GM19043 (cell line): ENCODE measurements around the gene NUDC.

Source experiments
- ATAC-seq: cut with Tn5 transposase; IDR thresholded peaks from one replicate; pipeline ENCODE4 v1.9.1; 2021; ENCODE audit warnings: low read depth; ENCODE audit not compliant: unreplicated experiment

Gene NUDC

DNA sequence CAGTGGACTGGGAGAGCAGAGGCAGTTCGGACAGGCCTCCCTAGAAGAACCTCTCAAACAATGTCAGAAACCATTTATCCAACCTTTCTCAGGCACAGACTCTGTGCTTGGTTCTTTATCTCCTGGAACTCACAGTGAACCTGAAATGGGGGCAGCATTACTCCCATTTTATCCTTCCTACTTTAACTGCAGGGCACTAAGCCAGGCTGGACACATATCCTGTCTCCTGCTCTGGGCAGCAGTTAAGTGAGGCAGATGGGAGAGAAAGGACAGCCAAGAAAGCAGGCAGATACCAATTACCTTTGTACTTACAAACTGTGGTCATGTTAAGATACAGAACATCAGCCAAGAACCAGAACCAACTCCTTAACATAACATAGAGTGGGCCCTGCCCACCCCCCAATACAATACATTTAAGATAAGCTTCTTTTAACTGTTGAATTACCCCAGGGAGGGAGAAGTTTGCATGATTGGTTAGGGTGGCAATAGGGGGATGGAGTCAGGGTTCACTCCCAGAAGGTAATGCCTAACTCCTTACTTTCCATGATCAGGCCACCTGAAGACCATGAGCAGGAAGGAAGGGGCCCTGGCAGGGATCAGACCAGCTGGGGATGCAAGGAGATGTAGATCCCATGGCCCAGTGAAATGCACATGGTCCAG is 27.9 kb downstream of the NUDC start:
- no peak for ATAC-seq

DNA sequence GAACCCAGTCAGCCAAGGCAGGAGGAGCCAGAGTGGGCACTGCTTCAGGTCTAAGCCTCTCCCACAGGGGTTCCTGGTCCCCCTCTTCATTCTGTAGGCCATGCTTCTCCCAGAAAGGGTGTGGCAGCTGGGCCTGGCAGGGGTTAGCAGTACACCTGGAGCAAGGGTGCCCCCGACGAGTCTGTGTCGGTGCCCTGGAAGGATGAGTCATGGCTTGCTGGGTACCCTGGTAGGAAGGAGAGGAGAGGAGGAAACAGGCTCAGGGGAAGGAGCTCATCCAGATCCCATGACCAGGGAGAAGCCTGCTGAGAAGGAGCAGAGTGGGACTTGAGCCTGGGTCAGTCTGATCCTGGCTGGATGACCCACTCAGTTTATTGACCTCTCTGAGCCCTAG is 28.4 kb downstream of the NUDC start:
- no peak for ATAC-seq

DNA sequence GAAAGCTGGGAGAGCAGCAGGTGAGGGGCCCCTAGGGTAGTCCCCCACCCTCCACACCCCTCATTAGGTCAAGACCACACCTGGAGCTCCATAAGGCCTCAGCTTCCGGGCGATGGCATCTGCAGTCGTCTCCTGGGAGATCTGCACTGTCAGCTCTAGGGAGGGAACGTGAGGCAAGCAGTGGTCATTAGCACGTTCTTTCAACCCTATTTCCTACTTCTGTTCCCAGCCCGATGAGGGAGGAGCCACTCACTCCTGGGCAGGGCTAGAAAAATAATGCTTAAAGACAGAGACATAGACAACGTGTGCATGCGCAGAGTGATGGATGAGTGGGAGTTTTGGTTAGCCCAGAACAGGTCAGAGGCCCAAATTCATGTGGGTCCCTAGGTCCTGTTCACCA is 29.1 kb downstream of the NUDC start:
- ATAC-seq = no peak

DNA sequence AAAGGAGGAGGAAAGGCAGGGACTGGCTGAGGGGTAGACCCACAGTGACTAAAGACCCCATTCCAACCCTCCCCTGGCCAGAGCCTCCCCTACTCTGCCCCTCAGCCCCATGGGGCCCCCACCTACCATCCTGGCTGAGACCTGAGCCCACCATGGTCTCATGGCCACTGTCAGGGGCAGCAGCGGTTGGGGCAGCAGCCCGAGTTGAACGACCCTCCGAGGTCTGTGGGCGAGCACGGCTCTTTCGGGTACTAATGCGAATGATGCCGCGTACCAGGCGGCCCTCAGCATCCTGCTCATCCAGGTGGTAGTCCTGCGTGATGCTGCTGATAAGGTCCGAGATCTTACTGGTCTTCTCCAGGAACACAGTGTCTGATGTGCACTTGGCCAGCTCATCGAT is 29.7 kb downstream of the NUDC start:
- ATAC-seq = no peak

DNA sequence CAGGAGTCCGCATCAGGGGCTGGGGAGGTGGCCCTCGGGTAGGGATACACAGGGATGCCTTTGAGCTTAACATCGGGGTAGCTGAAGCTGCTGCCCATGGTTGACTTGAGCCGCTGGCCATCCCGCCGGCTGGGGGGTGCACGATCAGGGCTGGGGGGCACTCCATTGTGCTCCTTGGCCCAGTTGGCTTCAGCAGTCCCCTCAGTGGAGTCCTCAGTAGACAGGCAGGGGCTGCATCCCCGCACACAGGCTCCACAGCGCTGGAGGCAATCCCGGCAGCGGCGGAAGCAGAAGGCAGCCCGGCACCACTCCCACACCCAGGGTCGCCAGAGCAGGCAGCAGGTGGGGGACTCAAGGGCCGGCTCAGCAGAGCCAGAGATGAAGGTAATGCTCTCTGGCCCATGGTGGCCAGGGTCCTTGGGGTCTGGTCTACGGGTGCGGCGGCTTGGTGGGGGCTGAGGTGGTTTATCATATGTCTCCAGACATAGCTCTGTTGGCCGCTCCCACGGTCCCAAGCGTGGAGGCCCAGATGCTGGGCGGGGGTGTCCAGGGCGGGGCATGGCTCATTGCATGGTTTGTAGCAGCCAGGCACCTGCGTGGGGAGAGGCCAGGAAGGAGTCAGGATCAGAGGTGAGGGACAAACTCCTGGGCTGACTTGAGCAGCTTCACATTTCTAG is 30.4 kb downstream of the NUDC start:
- no peak for ATAC-seq

DNA sequence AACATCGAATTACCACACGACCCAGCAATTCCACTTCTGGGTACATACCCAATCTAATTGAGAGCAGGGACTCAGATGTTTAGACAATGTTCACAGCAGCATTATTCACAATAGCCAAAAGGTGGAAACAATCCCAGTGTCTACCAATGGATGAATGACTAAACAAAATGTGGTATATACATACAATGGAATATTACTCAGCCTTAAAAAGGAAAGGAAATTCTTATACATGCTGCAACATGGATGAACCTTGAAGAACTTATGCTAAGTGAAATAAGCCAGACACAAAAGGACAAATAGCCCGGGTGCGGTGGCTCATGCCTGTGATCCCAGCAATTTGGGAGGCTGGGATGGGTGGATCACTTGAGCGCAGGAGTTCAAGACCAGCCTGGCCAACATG is 31.8 kb downstream of the NUDC start:
- no peak for ATAC-seq

DNA sequence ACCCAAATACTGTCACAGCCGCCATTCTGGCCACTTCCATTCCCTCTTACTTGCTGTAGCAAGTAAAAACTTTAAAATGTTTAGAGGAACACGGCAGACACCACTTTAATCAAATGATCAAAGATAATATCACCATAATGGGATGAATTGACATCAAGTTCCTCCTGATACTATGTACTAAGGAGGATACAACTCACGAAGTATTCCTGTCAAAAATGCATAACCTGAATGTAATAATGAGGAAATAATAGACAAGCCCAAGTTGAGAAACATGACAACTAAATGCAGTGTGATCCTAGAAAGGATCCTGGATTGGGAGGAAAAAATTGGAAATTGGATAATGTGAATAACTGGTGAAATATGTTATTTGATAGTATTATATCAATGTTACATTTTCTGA is 34.8 kb downstream of the NUDC start:
- no peak for ATAC-seq

DNA sequence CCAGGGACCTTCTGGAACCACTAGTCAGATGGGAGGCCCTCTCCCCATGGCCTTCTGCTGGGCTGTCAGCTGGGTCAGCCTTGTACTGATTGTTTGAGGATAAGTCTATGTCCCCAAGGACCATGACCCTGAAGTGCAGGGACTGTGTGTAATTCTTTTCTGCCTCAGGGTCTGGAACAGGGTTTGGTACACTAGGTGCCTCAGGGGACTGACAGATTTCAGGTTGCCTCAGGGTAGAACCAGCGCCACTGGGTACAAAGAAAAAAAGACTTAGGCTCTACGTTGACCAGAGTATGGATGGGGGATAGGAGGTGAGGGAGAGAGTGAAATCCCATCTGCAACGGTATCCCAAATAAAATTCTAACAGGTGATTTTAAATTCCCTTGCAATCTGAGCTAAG is 35.8 kb downstream of the NUDC start:
- ATAC-seq = no peak

DNA sequence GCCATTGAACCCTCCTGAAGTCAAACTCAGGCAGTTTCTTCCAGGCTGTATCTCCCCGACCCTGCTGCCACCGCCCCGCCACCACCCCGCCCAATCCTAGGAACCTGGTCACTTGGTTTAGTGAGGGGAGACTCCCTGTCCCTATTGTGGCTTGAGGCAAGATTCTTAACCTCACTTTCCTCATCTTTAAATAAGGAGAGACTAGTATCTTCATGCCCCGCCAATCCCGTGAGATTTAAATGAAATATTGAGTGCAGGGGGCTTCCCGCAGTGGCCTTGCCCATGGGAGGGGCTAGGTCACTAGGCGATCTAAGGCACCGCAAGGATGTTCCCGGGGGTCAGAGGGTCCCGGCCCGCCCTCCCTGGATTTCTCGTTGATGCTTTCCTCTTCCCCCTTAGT is 37.7 kb downstream of the NUDC start:
- ATAC-seq = no peak

DNA sequence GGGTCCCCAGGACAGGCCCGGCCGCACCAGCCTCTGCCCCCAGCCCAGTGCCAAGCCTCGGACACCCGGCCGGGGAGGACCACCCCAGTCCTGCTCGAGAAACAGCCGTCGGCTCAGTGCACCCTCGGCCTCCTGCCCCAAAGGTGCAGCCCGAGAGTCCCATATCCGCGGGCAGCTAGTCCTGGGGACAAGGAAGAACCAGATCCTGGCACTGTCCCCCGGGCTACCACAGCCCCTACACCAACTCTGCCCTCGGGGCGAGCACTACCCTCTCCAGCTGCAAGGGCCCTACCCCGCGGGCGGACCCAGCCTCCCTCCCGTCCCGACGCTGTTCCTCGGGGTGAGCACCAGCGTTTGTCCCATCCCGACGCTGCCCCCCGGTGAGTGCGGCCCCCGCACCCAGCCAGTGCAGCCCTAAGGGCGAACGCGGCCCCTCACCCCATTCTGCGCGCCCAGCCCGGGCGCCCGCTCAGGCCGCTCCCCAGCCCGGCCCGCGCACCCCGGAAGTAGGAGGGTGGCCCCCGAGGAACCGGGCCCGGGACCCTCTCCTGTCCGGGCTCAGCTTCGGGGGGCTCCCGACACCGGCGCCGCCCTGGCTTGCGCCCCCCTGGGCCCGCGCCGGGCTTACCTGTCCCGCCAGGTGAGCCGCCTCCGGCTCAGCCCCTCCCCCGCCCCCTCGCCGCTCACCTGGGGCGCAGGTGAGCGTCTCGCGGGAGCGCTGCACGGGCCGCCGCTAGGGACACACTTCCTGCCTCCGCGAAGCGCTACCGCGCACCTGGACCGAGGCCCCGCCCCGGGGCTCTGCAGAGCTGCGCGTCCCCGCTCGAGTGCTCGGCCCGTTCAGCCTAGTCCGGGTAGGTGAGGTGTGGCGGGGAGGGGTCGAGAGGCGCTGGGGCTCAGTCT is 38.4 kb downstream of the NUDC start, which contains the start of gene KDF1:
TSS of gene KDF1 (minus strand) at position 747 of the 903 bp plus-strand sequence. CDS start 8,088 bp downstream, outside the sequence.
- no peak for ATAC-seq

DNA sequence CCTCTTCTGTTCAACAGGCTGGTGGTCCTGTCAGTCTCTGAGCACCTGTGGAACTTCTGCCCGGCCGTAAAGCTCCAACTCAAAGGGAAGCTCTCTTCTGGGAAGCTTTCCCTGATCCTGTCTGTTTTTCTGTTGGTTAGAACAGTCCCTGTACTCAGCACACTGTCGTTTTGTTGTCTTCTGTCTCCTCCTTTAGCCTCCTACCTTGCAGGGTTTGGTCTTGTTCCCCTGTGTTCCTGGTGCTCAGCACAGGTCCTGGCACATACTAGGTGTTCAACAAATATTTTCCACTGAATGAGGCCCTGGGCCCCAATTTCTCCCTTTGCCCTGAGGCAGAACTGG is 39.1 kb downstream of the NUDC start:
- no peak for ATAC-seq

DNA sequence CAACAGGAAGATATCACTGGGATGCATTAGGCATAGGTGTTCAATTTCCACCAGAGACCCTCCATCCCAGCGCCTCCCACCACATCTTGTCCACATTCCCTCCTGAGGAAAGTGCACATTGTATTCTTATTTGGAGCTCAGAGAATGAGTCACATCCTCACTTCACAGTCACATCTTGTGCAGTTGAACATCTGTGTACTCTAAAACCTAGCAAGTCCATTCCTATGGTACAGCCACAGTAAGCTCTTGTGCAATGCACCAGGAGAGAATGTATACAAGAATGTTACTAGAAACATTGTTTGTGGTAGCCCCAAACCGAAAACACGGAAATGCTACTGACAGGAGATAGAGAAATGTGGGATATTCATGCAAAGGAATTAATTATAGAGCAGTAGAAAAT is 40.3 kb downstream of the NUDC start:
- ATAC-seq = no peak

DNA sequence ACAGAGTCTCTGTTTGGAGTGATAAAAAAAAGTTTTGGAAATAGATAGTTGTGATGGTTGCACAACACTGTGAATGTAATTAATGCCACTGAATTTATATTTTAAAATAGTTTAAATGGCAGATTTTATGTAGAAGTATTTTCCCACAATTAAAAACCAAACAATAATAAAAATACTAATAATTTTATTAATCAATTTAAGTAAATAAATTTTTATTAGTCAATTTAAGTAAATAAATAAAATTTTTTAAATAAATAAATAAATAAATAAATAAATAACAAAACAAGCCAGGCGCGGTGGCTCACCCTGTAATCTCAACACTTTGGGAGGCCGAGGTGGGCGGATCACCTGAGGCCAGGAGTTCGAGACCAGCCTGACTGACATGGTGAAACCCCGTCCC is 43.7 kb downstream of the NUDC start:
- no peak for ATAC-seq

DNA sequence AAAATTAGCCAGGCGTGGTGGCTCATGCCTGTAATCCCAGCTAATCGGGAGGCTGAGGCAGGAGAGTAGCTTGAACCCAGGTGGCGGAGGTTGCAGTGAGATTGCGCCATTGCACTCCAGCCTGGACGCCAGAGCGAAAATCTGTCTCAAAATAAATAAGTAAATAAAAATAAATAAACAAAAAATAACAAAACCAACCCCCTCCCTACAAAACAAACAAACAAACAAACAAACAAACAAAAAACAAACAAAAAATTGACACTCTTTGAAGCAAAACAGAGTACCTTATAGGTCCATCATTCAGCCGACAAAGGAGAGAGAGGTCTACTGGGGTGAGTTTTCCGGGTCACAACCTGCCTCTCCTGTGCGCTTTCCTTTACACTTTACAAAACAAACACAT is 44.1 kb downstream of the NUDC start:
- ATAC-seq = no peak

DNA sequence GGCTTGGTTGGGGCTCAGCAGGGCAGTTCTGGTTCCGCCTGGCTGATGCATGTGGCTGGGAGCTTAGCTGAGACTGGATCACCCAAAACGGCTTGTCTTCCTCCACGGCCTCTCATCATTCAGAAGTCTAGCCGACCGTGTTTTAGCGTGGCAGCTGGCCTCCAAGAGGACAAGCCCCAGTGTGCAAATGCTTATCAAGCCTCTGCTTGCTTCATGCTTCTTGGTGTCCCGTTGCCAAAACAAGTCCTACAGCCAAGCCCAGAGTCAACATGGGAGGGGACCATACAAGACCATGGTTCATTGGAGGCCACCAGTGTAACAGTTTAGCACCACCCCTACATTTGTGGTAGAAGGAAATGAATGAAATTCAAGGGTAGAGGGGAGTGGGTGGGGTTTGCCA is 49.3 kb downstream of the NUDC start:
- ATAC-seq = no peak

DNA sequence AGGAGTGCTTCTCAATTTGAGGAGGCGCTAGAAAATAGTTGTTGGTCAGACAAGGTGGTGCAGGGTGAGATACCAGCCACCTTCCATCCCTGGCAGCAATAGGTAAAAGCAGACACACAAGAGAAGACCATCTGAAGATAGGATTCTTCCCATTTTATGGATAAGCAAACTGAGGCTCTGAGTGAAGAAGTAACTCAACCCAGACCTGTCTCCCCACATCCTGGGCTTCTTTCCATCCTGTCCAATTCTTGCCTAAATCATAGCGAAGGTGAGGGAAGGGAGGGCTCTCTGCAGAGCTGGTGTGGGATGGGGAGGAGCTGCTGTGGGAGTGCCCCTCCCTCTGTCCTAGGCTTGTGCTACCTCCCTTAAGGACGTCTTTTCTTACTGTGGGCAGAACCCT is 50.0 kb downstream of the NUDC start:
- ATAC-seq = no peak

DNA sequence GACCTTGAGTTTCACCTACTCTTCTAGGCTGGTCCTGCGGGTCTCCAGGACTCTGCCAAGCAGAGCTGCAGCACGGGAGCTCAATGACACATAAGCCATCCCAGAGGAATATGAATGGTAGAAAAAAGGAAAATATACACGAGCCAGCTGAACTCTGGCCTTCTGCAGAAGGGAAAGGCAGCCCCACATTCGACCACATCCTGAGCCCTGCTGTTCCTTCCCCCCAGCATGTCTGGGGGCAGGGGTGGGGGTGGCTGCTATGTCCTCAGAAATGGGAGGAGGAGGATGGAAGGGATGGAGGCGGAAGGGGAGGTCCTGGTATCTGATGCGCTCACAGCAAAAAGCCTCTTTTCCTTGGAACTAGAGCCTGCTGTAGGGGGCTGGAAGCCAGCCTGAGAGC is 50.8 kb downstream of the NUDC start:
- ATAC-seq = no peak

DNA sequence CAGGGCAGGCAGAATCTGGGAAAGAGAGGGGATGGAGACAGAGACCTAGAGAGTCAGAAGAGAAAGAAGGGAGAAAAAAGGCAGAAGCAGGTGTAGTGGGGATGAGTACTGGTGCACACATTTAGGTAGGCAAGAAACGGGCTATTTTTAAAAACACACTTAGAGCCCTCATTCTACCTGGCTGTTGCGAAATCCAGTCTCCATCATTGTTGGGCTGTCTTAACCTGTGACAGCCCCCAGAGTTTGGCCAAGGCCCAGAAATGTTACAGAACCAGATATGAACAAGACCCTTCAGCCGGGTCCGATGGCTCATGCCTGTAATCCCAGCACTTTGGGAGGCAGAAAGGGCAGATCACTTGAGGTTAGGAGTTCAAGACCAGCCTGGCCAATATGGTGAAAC is 51.3 kb downstream of the NUDC start:
- no peak for ATAC-seq

DNA sequence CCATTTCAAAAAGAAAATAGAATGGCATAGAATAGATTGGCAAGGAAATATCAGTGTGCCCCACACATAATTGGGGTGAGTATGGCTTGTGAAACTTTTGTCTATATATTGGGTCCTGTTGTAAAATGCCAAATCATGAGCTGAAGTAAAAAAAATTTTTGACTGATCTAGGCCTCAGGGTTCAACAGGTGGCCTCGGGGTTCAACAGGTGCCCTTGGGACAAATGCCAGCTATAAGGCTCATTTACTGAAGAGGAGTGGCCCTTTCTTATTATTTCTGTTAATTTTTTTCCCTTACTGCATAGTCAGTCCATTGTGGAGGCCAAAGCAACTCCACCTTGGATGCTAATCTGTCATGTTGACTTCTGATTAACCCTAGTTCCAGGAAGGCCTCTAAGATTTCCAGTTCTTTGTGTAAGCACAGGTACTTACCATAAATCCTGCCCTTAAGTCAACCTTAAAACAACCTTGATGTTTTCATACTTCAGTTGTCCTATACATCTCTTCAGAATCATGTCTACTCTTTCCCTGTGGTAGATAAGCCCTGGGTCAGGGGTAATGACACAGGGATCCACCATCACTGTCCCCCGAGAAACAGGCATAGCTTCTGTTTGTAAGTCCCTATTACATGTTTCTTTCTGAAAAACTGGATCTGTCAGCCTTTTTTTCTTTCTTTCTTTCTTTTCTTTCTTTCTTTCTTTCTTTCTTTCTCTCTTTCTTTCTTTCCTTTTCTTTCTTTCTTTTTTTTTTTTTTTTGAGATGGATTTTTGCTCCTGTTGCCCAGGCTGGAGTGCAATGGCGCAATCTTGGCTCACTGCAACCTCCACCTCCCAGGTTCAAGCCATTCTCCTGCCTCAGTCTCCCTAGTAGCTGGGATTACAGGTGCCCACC is 55.3 kb downstream of the NUDC start:
- no peak for ATAC-seq

DNA sequence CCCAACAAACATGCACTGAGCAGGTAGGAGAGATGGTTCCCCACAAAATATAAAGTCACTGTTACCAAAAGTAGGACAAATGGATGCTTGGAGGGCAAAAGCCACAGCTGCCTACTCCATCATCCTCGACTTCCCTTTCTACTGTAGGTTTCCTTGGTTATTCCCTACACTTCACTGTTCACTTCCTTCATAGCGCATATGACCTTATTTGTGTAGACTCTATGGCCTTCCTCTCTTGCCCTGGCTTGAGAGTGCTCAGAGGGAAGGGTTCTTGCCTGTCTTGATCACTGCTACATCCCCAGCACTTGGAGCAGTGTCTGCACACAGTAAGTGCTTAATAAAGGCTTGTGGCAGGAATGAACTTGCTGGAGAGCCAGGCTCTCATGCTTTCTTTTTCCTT is 57.4 kb downstream of the NUDC start:
- ATAC-seq = no peak
